ENCODE data around the gene EXOG.

Gene EXOG

GRCh38 chr3:38496131-38496910 lies at the start of gene EXOG:
Gene EXOG (plus strand): TSS chr3:38496340. CDS start chr3:38496368, 28 bp downstream.
- H3K27me3 ChIP-seq (ENCODE audit: low read depth, low read length), result no peaks in the 10 kb centered on the region

GRCh38 chr3:38446812-38447211 lies 49.3 kb upstream of the EXOG start:
- Histone ChIP-seq H3K9me3 (ENCODE audit: control insufficient read depth in 1 of 2, low read length in 2 of 2) (no peaks in the 10 kb centered on the region), H3K27me3 (ENCODE audit: low read depth, low read length) (no peaks in the 10 kb centered on the region)

More at GRCh38 chr3:38496131-38496910, at the start of gene EXOG:
- Histone ChIP-seq H3K27ac (ENCODE audit: low read length) (peak within 1 kb of the TSS; percentile 45), H3K4me1 (ENCODE audit: control insufficient read depth in 1 of 2, insufficient read depth in 2 of 2, low read length in 2 of 2) (peaks cover 7 to 8% of the 10 kb centered on the region in 2 donors), H3K9me3 (ENCODE audit: control insufficient read depth in 1 of 2, low read length in 2 of 2) (no peaks in the 10 kb centered on the region), H3K4me3 (ENCODE audit: low read depth in 1 of 2, low read length in 2 of 2) (peak within 1 kb of the TSS; percentile 81 to 88), H3K36me3 (ENCODE audit: control insufficient read depth in 1 of 2, insufficient read depth in 2 of 2, low read length in 2 of 2) (peaks cover 7 to 10% of the 10 kb centered on the region in 2 donors)

GRCh38 chr3:38450853-38451252 lies 45.3 kb upstream of the EXOG start:
- no peak overlapping the region for H3K27ac ChIP-seq (ENCODE audit: low read length)
- no peaks in the 10 kb centered on the region for H3K36me3 ChIP-seq (ENCODE audit: control insufficient read depth in 1 of 2, insufficient read depth in 2 of 2, low read length in 2 of 2)

More at GRCh38 chr3:38446812-38447211, 49.3 kb upstream of the EXOG start:
- Histone ChIP-seq H3K36me3 (ENCODE audit: control insufficient read depth in 1 of 2, insufficient read depth in 2 of 2, low read length in 2 of 2) (no peaks in the 10 kb centered on the region), H3K4me3 (ENCODE audit: low read depth in 1 of 2, low read length in 2 of 2) (no peak overlapping the region), H3K27ac (ENCODE audit: low read length) (no peak overlapping the region), H3K4me1 (ENCODE audit: control insufficient read depth in 1 of 2, insufficient read depth in 2 of 2, low read length in 2 of 2) (no peaks in the 10 kb centered on the region)

GRCh38 chr3:38453075-38453912 lies 42.8 kb upstream of the EXOG start, which contains the start of gene ACVR2B:
Gene ACVR2B (plus strand): TSS chr3:38453890. CDS start chr3:38454323, 433 bp downstream.
- H3K36me3 ChIP-seq (ENCODE audit: control insufficient read depth in 1 of 2, insufficient read depth in 2 of 2, low read length in 2 of 2), result no peaks in the 10 kb centered on the region
- H3K27ac ChIP-seq (ENCODE audit: low read length), result peak within 1 kb of the TSS; percentile 31
- no peaks in the 10 kb centered on the region for H3K27me3 ChIP-seq (ENCODE audit: low read depth, low read length)
- H3K4me1 ChIP-seq (ENCODE audit: control insufficient read depth in 1 of 2, insufficient read depth in 2 of 2, low read length in 2 of 2), result peaks cover 0 to 20% of the 10 kb centered on the region in 2 donors
- no peaks in the 10 kb centered on the region for H3K9me3 ChIP-seq (ENCODE audit: control insufficient read depth in 1 of 2, low read length in 2 of 2)
- peak within 1 kb of the TSS; percentile 84 to 89 for H3K4me3 ChIP-seq (ENCODE audit: low read depth in 1 of 2, low read length in 2 of 2)

More at GRCh38 chr3:38450853-38451252, 45.3 kb upstream of the EXOG start:
- Histone ChIP-seq H3K9me3 (ENCODE audit: control insufficient read depth in 1 of 2, low read length in 2 of 2) (no peaks in the 10 kb centered on the region), H3K4me3 (ENCODE audit: low read depth in 1 of 2, low read length in 2 of 2) (no peak overlapping the region), H3K4me1 (ENCODE audit: control insufficient read depth in 1 of 2, insufficient read depth in 2 of 2, low read length in 2 of 2) (peaks cover 0 to 9% of the 10 kb centered on the region in 2 donors), H3K27me3 (ENCODE audit: low read depth, low read length) (no peaks in the 10 kb centered on the region)

GRCh38 chr3:38453913-38454177 lies 42.3 kb upstream of the EXOG start:
- Histone ChIP-seq H3K27ac (ENCODE audit: low read length) (no peak overlapping the region), H3K4me1 (ENCODE audit: control insufficient read depth in 1 of 2, insufficient read depth in 2 of 2, low read length in 2 of 2) (peaks cover 0 to 22% of the 10 kb centered on the region in 2 donors)

GRCh38 chr3:38454178-38454883 lies 41.8 kb upstream of the EXOG start:
- Histone ChIP-seq H3K9me3 (ENCODE audit: control insufficient read depth in 1 of 2, low read length in 2 of 2) (no peaks in the 10 kb centered on the region), H3K36me3 (ENCODE audit: control insufficient read depth in 1 of 2, insufficient read depth in 2 of 2, low read length in 2 of 2) (no peaks in the 10 kb centered on the region), H3K4me1 (ENCODE audit: control insufficient read depth in 1 of 2, insufficient read depth in 2 of 2, low read length in 2 of 2) (peaks cover 0 to 27% of the 10 kb centered on the region in 2 donors), H3K27ac (ENCODE audit: low read length) (peak overlapping the region; percentile 31), H3K27me3 (ENCODE audit: low read depth, low read length) (no peaks in the 10 kb centered on the region), H3K4me3 (ENCODE audit: low read depth in 1 of 2, low read length in 2 of 2) (peak overlapping the region; percentile 84 to 89)

More at GRCh38 chr3:38453913-38454177, 42.3 kb upstream of the EXOG start:
- Histone ChIP-seq H3K9me3 (ENCODE audit: control insufficient read depth in 1 of 2, low read length in 2 of 2) (no peaks in the 10 kb centered on the region), H3K4me3 (ENCODE audit: low read depth in 1 of 2, low read length in 2 of 2) (peak overlapping the region in 1 of 2 donors; percentile 89), H3K27me3 (ENCODE audit: low read depth, low read length) (no peaks in the 10 kb centered on the region), H3K36me3 (ENCODE audit: control insufficient read depth in 1 of 2, insufficient read depth in 2 of 2, low read length in 2 of 2) (no peaks in the 10 kb centered on the region)

GRCh38 chr3:38454884-38455638 lies 41.1 kb upstream of the EXOG start:
- no peaks in the 10 kb centered on the region for H3K27me3 ChIP-seq (ENCODE audit: low read depth, low read length)
- peaks cover 0 to 33% of the 10 kb centered on the region in 2 donors for H3K4me1 ChIP-seq (ENCODE audit: control insufficient read depth in 1 of 2, insufficient read depth in 2 of 2, low read length in 2 of 2)
- H3K27ac ChIP-seq (ENCODE audit: low read length), result peak overlapping the region; percentile 52
- no peaks in the 10 kb centered on the region for H3K9me3 ChIP-seq (ENCODE audit: control insufficient read depth in 1 of 2, low read length in 2 of 2)
- H3K36me3 ChIP-seq (ENCODE audit: control insufficient read depth in 1 of 2, insufficient read depth in 2 of 2, low read length in 2 of 2), result no peaks in the 10 kb centered on the region
- H3K4me3 ChIP-seq (ENCODE audit: low read depth in 1 of 2, low read length in 2 of 2), result peak overlapping the region; percentile 84 to 89

- Histone ChIP-seq H3K36me3 (ENCODE audit: control insufficient read depth in 1 of 2, insufficient read depth in 2 of 2, low read length in 2 of 2) (no peaks in the 10 kb centered on the region), H3K4me1 (ENCODE audit: control insufficient read depth in 1 of 2, insufficient read depth in 2 of 2, low read length in 2 of 2) (peaks cover 0 to 41% of the 10 kb centered on the region in 2 donors)
Observed at GRCh38 chr3:38455639-38456430, 40.3 kb upstream of the EXOG start.

GRCh38 chr3:38457111-38458003 lies 38.8 kb upstream of the EXOG start:
- Histone ChIP-seq H3K27me3 (ENCODE audit: low read depth, low read length) (no peaks in the 10 kb centered on the region), H3K4me1 (ENCODE audit: control insufficient read depth in 1 of 2, insufficient read depth in 2 of 2, low read length in 2 of 2) (peaks cover 0 to 46% of the 10 kb centered on the region in 2 donors), H3K36me3 (ENCODE audit: control insufficient read depth in 1 of 2, insufficient read depth in 2 of 2, low read length in 2 of 2) (no peaks in the 10 kb centered on the region), H3K4me3 (ENCODE audit: low read depth in 1 of 2, low read length in 2 of 2) (no peak overlapping the region), H3K27ac (ENCODE audit: low read length) (no peak overlapping the region), H3K9me3 (ENCODE audit: control insufficient read depth in 1 of 2, low read length in 2 of 2) (no peaks in the 10 kb centered on the region)

More at GRCh38 chr3:38455639-38456430, 40.3 kb upstream of the EXOG start:
- Histone ChIP-seq H3K27ac (ENCODE audit: low read length) (peak overlapping the region; percentile 52), H3K27me3 (ENCODE audit: low read depth, low read length) (no peaks in the 10 kb centered on the region), H3K4me3 (ENCODE audit: low read depth in 1 of 2, low read length in 2 of 2) (peak overlapping the region; percentile 84 to 89), H3K9me3 (ENCODE audit: control insufficient read depth in 1 of 2, low read length in 2 of 2) (no peaks in the 10 kb centered on the region)

Measured in muscle layer of duodenum (tissue), 2 donors.